ENCODE measurements around the gene TBC1D20.

- TF ChIP-seq POLR2A (IDR thresholded peaks at IDR 0.05; ENCODE audit: low read depth), result no peak
- no peak for TF ChIP-seq CTCF (IDR thresholded peaks at IDR 0.05)
- no peak for TF ChIP-seq POLR2AphosphoS5 (IDR thresholded peaks at IDR 0.05)
Measured at GRCh38 chr20:414161-414560, 48.2 kb downstream of the TBC1D20 start.
